ENCODE measurements around the gene MEAF6. TPM values are rescaled to one million over a fixed set of nuclear protein-coding genes. Genes with fewer than 3 reads are reported as not detected.

MEAF6 gene
- total RNA-seq, 1 experiment from 2014 or later = 51.6 TPM

DNA sequence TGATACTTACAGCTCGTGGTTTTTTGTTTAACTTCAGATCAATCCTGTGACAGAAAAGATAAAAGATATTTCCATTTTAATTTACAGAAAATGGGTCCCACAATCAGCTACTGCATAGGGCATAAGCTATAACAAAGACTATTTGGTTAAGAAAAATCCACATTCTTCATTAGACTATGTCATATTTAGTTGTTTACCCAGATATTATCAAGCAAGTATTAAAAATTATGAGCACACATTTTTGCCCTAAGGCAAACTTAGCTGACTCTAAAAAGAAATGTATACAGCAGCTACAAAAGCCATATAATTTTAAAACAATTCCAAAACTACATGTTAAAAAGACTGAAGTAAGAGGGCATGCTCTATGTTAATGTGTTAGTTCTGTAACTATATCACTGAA, 18.7 kb downstream of the MEAF6 start:
- no peaks in the 10 kb centered on the region for H3K79me1 ChIP-seq (ENCODE audit: insufficient read depth, low read depth, low read length, poor library complexity, severe bottlenecking)
- H2BK5ac ChIP-seq (ENCODE audit: insufficient read length, low read length) = no peak overlapping the region
- no peak overlapping the region for H3K4me2 ChIP-seq (ENCODE audit: insufficient read depth, insufficient read length, low read length)
- no peak overlapping the region for H2BK12ac ChIP-seq (ENCODE audit: insufficient read length, low read depth, low read length)
- DNase-seq = no peak
- no CpG with 5 or more reads among the region's 1 CpG for WGBS (ENCODE audit: extremely low coverage, insufficient read length, low lambda C conversion rate)
- no peak overlapping the region for H4K8ac ChIP-seq (replicated peaks; ENCODE audit: insufficient read length, low read depth, low read length)
- no peak overlapping the region for H2AK5ac ChIP-seq (ENCODE audit: insufficient read length, low read length)
- H3K23ac ChIP-seq (ENCODE audit: insufficient read length, low read depth, low read length) = no peak overlapping the region
- H2BK15ac ChIP-seq (ENCODE audit: low read depth, low read length) = no peak overlapping the region
- no peak overlapping the region for H3K56ac ChIP-seq (ENCODE audit: insufficient read length, low read depth, low read length)
- H3K14ac ChIP-seq (ENCODE audit: insufficient read depth, low read length) = no peak overlapping the region
- Mint-ChIP-seq H3K4me3 (no peak overlapping the region), H3K4me1 (no peaks in the 10 kb centered on the region), H3K27ac (no peak overlapping the region), H3K9me3 (no peaks in the 10 kb centered on the region), H3K36me3 (ENCODE audit: insufficient read depth in 1 of 3, low read depth in 3 of 3) (peaks cover 4 to 46% (median 26%) of the 10 kb centered on the region in 3 experiments; a peak in 5 of 7 replicates), H3K27me3 (ENCODE audit: low read depth) (no peaks in the 10 kb centered on the region)
- no peak overlapping the region for H2AFZ ChIP-seq (ENCODE audit: low read length)
- no peak overlapping the region for H3T11ph ChIP-seq (ENCODE audit: low read length)
- no peak overlapping the region for H3K27ac ChIP-seq (ENCODE audit: insufficient read length, low read depth, low read length)
- no peaks in the 10 kb centered on the region for H3K9me3 ChIP-seq (ENCODE audit: control insufficient read depth, low read depth, low read length)
- H3K27me3 ChIP-seq (ENCODE audit: insufficient read depth, low read length) = no peaks in the 10 kb centered on the region
- no peaks in the 10 kb centered on the region for H3K23me2 ChIP-seq (ENCODE audit: insufficient read length, low read depth, low read length, poor library complexity, severe bottlenecking)
- TF ChIP-seq CTCF (conservative IDR thresholded peaks at IDR 0.05) = no peak
- no peaks in the 10 kb centered on the region for H3K79me2 ChIP-seq (ENCODE audit: insufficient read depth, low read length)
- no peaks in the 10 kb centered on the region for H3K4me1 ChIP-seq (ENCODE audit: insufficient read depth, low read length)
- H3K4ac ChIP-seq (ENCODE audit: low read depth, low read length) = no peak overlapping the region
- no peak overlapping the region for H4K5ac ChIP-seq (ENCODE audit: insufficient read length, low read depth, low read length)
- H3K9ac ChIP-seq (ENCODE audit: extremely low read depth, insufficient read length, low read length) = no peak overlapping the region
- no peak overlapping the region for H3K18ac ChIP-seq (ENCODE audit: insufficient read length, low read depth, low read length)
- H2BK20ac ChIP-seq (ENCODE audit: low read depth, low read length, poor library complexity, severe bottlenecking) = no peak overlapping the region
- no peaks in the 10 kb centered on the region for H4K20me1 ChIP-seq (ENCODE audit: control insufficient read depth, insufficient read depth, insufficient read length)
- H4K91ac ChIP-seq (ENCODE audit: insufficient read length, low read depth, low read length) = no peak overlapping the region
- H2BK120ac ChIP-seq (ENCODE audit: low read depth, low read length, poor library complexity, severe bottlenecking) = no peak overlapping the region
